ENCODE data around the gene CYP4X1. TPM values are rescaled to one million over a fixed set of nuclear protein-coding genes. Genes with fewer than 3 reads are reported as not detected.

Gene CYP4X1
- total RNA-seq, 1 experiment from 2014 or later = not detected

GRCh38 chr1:47030170-47030805, 6.8 kb downstream of the CYP4X1 start:
- H3K9ac ChIP-seq (ENCODE audit: low read length) = no peak overlapping the region
- H3K4me3 ChIP-seq (replicated peaks in 1 of 2; ENCODE audit: low read depth in 1 of 2, low read length in 2 of 2) = no peak overlapping the region
- CTCF ChIA-PET = no interaction called here
- H3K27ac ChIP-seq (ENCODE audit: low read depth, low read length) = no peak overlapping the region
- peaks cover 7% of the 10 kb centered on the region for H3K27me3 ChIP-seq (ENCODE audit: insufficient read depth, low read length)
- no peaks in the 10 kb centered on the region for H4K20me1 ChIP-seq (ENCODE audit: insufficient read depth)
- ATAC-seq (no peak), DNase-seq (ENCODE audit: low read depth, low spot score) (no peak)
- no TSS peak for BruUV-seq (replicated peaks)
- H3K9me2 ChIP-seq (ENCODE audit: insufficient read depth) = no peaks in the 10 kb centered on the region
- H2AFZ ChIP-seq (ENCODE audit: low read depth, low read length, poor library complexity, severe bottlenecking) = no peak overlapping the region
- H3K4me2 ChIP-seq (ENCODE audit: low read length) = no peak overlapping the region
- POLR2A ChIA-PET = no interaction called here
- intact Hi-C loops (cut with micrococcal nuclease) = no loop called here
- no peaks in the 10 kb centered on the region for H3K36me3 ChIP-seq (ENCODE audit: control insufficient read depth in 1 of 2, insufficient read depth in 2 of 2, low read length in 2 of 2)
- TF ChIP-seq EGR1 (IDR thresholded peaks at IDR 0.05; ENCODE audit: low read depth) (no peak), CEBPB (IDR thresholded peaks at IDR 0.05; ENCODE audit: low read depth) (no peak), ZFX (IDR thresholded peaks at IDR 0.05) (no peak), FOSL1 (IDR thresholded peaks at IDR 0.05; ENCODE audit: low read depth) (no peak), TCF7L2 (IDR thresholded peaks at IDR 0.05; ENCODE audit: borderline replicate concordance, extremely low read depth, insufficient read depth, insufficient read length) (no peak), POLR2A (IDR thresholded peaks at IDR 0.05; ENCODE audit: borderline replicate concordance, extremely low read depth, insufficient read depth, insufficient read length) (no peak), SIN3A (IDR thresholded peaks at IDR 0.05; ENCODE audit: low read depth) (no peak), SRF (IDR thresholded peaks at IDR 0.05; ENCODE audit: low read depth) (no peak), POLR2AphosphoS5 (IDR thresholded peaks at IDR 0.05; ENCODE audit: low read depth, low read length) (no peak), RAD21 (IDR thresholded peaks at IDR 0.05; ENCODE audit: low read depth) (no peak), SP1 (IDR thresholded peaks at IDR 0.05; ENCODE audit: low read depth) (no peak), ATF3 (IDR thresholded peaks at IDR 0.05) (no peak)
- no peaks in the 10 kb centered on the region for H3K9me3 ChIP-seq (ENCODE audit: control insufficient read depth in 1 of 2, insufficient read depth in 1 of 2, low read depth in 1 of 2, low read length in 2 of 2)
- RAD21 ChIA-PET (ENCODE audit: low non-redundant PET in 1 of 2, low total read pairs in 2 of 2, uncharacterized antibody in 2 of 2, unreplicated experiment in 2 of 2) = no interaction called here
- H3K4me1 ChIP-seq (ENCODE audit: control insufficient read depth in 1 of 2, insufficient read depth in 2 of 2, low read length in 2 of 2) = peaks cover 0 to 2% of the 10 kb centered on the region in 2 experiments; a peak in 1 of 4 replicates
- no peaks in the 10 kb centered on the region for H3K79me2 ChIP-seq (ENCODE audit: insufficient read depth, low read length)

- ChIA-PET POLR2A (no interaction called here), RAD21 (ENCODE audit: low non-redundant PET in 1 of 2, low total read pairs in 2 of 2, uncharacterized antibody in 2 of 2, unreplicated experiment in 2 of 2) (no interaction called here), CTCF (no interaction called here)
- no TSS peak for BruUV-seq (replicated peaks)
- DNase-seq (ENCODE audit: low read depth, low spot score) (no peak), ATAC-seq (no peak)
- Histone ChIP-seq H3K27ac (ENCODE audit: low read depth, low read length) (no peak overlapping the region), H3K4me3 (replicated peaks in 1 of 2; ENCODE audit: low read depth in 1 of 2, low read length in 2 of 2) (no peak overlapping the region), H4K20me1 (ENCODE audit: insufficient read depth) (no peaks in the 10 kb centered on the region), H3K9me3 (ENCODE audit: control insufficient read depth in 1 of 2, insufficient read depth in 1 of 2, low read depth in 1 of 2, low read length in 2 of 2) (no peaks in the 10 kb centered on the region), H3K4me1 (ENCODE audit: control insufficient read depth in 1 of 2, insufficient read depth in 2 of 2, low read length in 2 of 2) (peaks cover 0 to 2% of the 10 kb centered on the region in 2 experiments; a peak in 1 of 4 replicates), H3K27me3 (ENCODE audit: insufficient read depth, low read length) (peaks cover 7% of the 10 kb centered on the region), H3K9me2 (ENCODE audit: insufficient read depth) (no peaks in the 10 kb centered on the region), H3K9ac (ENCODE audit: low read length) (no peak overlapping the region), H2AFZ (ENCODE audit: low read depth, low read length, poor library complexity, severe bottlenecking) (no peak overlapping the region), H3K4me2 (ENCODE audit: low read length) (no peak overlapping the region), H3K36me3 (ENCODE audit: control insufficient read depth in 1 of 2, insufficient read depth in 2 of 2, low read length in 2 of 2) (no peaks in the 10 kb centered on the region), H3K79me2 (ENCODE audit: insufficient read depth, low read length) (no peaks in the 10 kb centered on the region)
- TF ChIP-seq REST (IDR thresholded peaks at IDR 0.05; ENCODE audit: low read depth) (no peak), RAD21 (IDR thresholded peaks at IDR 0.05; ENCODE audit: low read depth) (no peak), MAX (IDR thresholded peaks at IDR 0.05) (no peak)
- intact Hi-C loops (cut with micrococcal nuclease) = no loop called here
Measured at GRCh38 chr1:47031059-47031458, 7.6 kb downstream of the CYP4X1 start.
